Measurements from ENCODE around the gene PAX5. TPM values are rescaled to one million over a fixed set of nuclear protein-coding genes. Genes with fewer than 3 reads are reported as not detected.

The PAX5 gene
- polyA plus RNA-seq, 2 of the 4 experiments (the other 2 are of a cell fraction): not detected

DNA sequence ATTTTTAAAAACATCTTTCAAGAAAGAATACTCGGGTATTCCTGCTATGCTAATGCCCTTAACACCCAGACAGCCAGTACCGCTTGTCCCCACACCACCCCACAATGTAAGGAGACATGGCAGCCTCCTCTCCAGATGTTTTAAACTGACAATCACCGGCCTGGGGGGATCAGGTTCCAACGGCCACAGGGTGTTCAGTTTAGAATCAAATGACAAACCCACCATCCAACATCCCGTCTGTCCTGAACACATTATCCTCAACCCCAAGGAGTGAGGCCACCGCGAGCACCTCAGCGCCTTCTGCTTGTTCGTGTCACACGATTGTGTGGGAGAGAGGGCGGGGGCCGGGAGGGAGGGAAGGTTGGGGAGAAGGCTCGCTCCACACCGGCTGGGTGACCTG is 152.8 kb downstream of the PAX5 start:
- Histone ChIP-seq H3K4me2 (no peak overlapping the region), H3K4me1 (no peaks in the 10 kb centered on the region), H3K27ac (no peak overlapping the region), H3K9me3 (no peaks in the 10 kb centered on the region), H3K4me3 (no peak overlapping the region)
- CTCF ChIA-PET: interaction anchor here (1.6 to 5.4 kb wide), 3 partner anchors 8 to 17 kb away, joined by 4 to 62 read pairs (median 7); no protein-coding TSS in a partner anchor
- POLR2A ChIA-PET: no interaction called here
- TF ChIP-seq RCOR1 (IDR thresholded peaks at IDR 0.05; ENCODE audit: low read depth, low read length) (no peak), HDAC2 (IDR thresholded peaks at IDR 0.05) (no peak), FOXS1 (CRISPR knock-in tag; IDR thresholded peaks at IDR 0.05) (no peak), HOXB5 (CRISPR knock-in tag; IDR thresholded peaks at IDR 0.05) (no peak), ZNF302 (CRISPR knock-in tag; IDR thresholded peaks at IDR 0.05) (no peak), NFE2L2 (conservative IDR thresholded peaks at IDR 0.05; ENCODE audit: low read length) (no peak), EP300 (IDR thresholded peaks at IDR 0.05) (no peak), FOSB (CRISPR knock-in tag; IDR thresholded peaks at IDR 0.05) (no peak), POLR2A (IDR thresholded peaks at IDR 0.05; ENCODE audit: low read length) (no peak)
- TF ChIP-seq, protein P1, sequence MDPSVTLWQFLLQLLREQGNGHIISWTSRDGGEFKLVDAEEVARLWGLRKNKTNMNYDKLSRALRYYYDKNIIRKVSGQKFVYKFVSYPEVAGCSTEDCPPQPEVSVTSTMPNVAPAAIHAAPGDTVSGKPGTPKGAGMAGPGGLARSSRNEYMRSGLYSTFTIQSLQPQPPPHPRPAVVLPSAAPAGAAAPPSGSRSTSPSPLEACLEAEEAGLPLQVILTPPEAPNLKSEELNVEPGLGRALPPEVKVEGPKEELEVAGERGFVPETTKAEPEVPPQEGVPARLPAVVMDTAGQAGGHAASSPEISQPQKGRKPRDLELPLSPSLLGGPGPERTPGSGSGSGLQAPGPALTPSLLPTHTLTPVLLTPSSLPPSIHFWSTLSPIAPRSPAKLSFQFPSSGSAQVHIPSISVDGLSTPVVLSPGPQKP (IDR thresholded peaks at IDR 0.05; ENCODE audit: low read depth, low read length): no peak
- ATAC-seq: no peak
- FAIRE-seq: no peak
- WGBS (ENCODE audit: missing lambda C conversion rate): 86% methylated on average over 11 of the region's 14 CpGs
- DNase-seq (ENCODE audit: low read depth in 1 of 2, low spot score in 1 of 2): no peak

DNA sequence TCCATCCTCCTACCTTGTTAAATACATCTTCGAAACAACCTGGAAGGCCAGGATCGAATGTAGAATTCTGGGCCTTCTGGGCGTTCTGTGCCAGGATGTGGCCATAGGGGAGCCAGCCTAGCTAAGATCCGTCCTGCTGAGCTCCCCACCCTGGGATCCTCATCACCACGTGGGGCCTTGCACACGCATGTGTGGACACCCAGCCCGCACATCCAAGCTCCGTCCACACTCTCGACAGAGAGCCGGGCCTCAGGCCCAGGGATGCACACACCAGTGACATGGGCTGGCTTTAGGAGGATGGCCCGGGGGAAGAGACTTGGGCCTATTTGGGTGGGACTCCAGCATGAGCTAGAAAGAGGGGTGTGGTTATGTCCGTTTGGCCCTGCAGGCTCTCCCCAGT is 154.0 kb downstream of the PAX5 start:
- CTCF ChIA-PET: interaction anchor here (0.7 to 2.3 kb wide), 6 partner anchors 12 to 110 kb away, joined by 3 to 7 read pairs (median 3); no protein-coding TSS in a partner anchor
- WGBS (ENCODE audit: missing lambda C conversion rate): 85% methylated on average over 9 of the region's 12 CpGs
- no peak for FAIRE-seq
- POLR2A ChIA-PET: no interaction called here
- no peak for DNase-seq (ENCODE audit: low read depth in 1 of 2, low spot score in 1 of 2)
- H3K27ac ChIP-seq: no peak overlapping the region
- no peak overlapping the region for H3K4me3 ChIP-seq
- H3K4me2 ChIP-seq: no peak overlapping the region
- no peaks in the 10 kb centered on the region for H3K4me1 ChIP-seq
- TF ChIP-seq SREBF2 (IDR thresholded peaks at IDR 0.05) (no peak), RARB (CRISPR knock-in tag; IDR thresholded peaks at IDR 0.05) (no peak), MYC (IDR thresholded peaks at IDR 0.05; ENCODE audit: borderline replicate concordance, low read length) (no peak), SMC3 (IDR thresholded peaks at IDR 0.05) (no peak), EHMT2 (IDR thresholded peaks at IDR 0.05; ENCODE audit: low read depth) (no peak), TFCP2L1 (CRISPR knock-in tag; IDR thresholded peaks at IDR 0.05) (no peak), FOSB (CRISPR knock-in tag; IDR thresholded peaks at IDR 0.05) (no peak), KDM1A (IDR thresholded peaks at IDR 0.05; ENCODE audit: low read depth) (no peak), HOXA7 (CRISPR knock-in tag; IDR thresholded peaks at IDR 0.05) (no peak)
- TF ChIP-seq, protein P2, sequence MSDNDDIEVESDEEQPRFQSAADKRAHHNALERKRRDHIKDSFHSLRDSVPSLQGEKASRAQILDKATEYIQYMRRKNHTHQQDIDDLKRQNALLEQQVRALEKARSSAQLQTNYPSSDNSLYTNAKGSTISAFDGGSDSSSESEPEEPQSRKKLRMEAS (IDR thresholded peaks at IDR 0.05): no peak
- TF ChIP-seq, protein P3, sequence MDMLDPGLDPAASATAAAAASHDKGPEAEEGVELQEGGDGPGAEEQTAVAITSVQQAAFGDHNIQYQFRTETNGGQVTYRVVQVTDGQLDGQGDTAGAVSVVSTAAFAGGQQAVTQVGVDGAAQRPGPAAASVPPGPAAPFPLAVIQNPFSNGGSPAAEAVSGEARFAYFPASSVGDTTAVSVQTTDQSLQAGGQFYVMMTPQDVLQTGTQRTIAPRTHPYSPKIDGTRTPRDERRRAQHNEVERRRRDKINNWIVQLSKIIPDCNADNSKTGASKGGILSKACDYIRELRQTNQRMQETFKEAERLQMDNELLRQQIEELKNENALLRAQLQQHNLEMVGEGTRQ (IDR thresholded peaks at IDR 0.05): no peak
- TF ChIP-seq, protein P4, sequence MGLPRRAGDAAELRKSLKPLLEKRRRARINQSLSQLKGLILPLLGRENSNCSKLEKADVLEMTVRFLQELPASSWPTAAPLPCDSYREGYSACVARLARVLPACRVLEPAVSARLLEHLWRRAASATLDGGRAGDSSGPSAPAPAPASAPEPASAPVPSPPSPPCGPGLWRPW (IDR thresholded peaks at IDR 0.05): no peak
- TF ChIP-seq, protein P5, sequence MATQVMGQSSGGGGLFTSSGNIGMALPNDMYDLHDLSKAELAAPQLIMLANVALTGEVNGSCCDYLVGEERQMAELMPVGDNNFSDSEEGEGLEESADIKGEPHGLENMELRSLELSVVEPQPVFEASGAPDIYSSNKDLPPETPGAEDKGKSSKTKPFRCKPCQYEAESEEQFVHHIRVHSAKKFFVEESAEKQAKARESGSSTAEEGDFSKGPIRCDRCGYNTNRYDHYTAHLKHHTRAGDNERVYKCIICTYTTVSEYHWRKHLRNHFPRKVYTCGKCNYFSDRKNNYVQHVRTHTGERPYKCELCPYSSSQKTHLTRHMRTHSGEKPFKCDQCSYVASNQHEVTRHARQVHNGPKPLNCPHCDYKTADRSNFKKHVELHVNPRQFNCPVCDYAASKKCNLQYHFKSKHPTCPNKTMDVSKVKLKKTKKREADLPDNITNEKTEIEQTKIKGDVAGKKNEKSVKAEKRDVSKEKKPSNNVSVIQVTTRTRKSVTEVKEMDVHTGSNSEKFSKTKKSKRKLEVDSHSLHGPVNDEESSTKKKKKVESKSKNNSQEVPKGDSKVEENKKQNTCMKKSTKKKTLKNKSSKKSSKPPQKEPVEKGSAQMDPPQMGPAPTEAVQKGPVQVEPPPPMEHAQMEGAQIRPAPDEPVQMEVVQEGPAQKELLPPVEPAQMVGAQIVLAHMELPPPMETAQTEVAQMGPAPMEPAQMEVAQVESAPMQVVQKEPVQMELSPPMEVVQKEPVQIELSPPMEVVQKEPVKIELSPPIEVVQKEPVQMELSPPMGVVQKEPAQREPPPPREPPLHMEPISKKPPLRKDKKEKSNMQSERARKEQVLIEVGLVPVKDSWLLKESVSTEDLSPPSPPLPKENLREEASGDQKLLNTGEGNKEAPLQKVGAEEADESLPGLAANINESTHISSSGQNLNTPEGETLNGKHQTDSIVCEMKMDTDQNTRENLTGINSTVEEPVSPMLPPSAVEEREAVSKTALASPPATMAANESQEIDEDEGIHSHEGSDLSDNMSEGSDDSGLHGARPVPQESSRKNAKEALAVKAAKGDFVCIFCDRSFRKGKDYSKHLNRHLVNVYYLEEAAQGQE (IDR thresholded peaks at IDR 0.05): no peak
- no peaks in the 10 kb centered on the region for H3K9me3 ChIP-seq
- ATAC-seq: no peak

Measured in A549 (cell line).